GM12875 (cell line): ENCODE results near the gene TINCR.

Experiments
- H3K4me3 ChIP-seq: one replicate; pipeline ENCODE4 v1.5.1; 2011; ENCODE audit warnings: low read depth, low read length, control low read depth
- CTCF ChIP-seq: IDR thresholded peaks from 2 replicates; pipeline ENCODE4 v1.5.1; 2011; ENCODE audit warnings: low read depth, mild to moderate bottlenecking, control low read depth, inconsistent platforms, low read length, moderate library complexity, borderline replicate concordance; ENCODE audit not compliant: insufficient read depth

Gene TINCR

GRCh38 chr19:5588441-5588840, 20.7 kb upstream of the TINCR start:
- TF ChIP-seq CTCF, result no peak
- no peak overlapping the region for H3K4me3 ChIP-seq

- no peak overlapping the region for H3K4me3 ChIP-seq
These were observed 19.9 kb upstream of the TINCR start for GRCh38 chr19:5587661-5588060.

GRCh38 chr19:5587071-5587455, 19.3 kb upstream of the TINCR start:
- no peak for TF ChIP-seq CTCF
- H3K4me3 ChIP-seq, result no peak overlapping the region

More at GRCh38 chr19:5587661-5588060, 19.9 kb upstream of the TINCR start:
- no peak for TF ChIP-seq CTCF

- H3K4me3 ChIP-seq, result no peak overlapping the region
- no peak for TF ChIP-seq CTCF
These were observed 18.7 kb upstream of the TINCR start for GRCh38 chr19:5586300-5587070.

GRCh38 chr19:5585461-5586299, 17.9 kb upstream of the TINCR start:
- H3K4me3 ChIP-seq, result no peak overlapping the region
- no peak for TF ChIP-seq CTCF

GRCh38 chr19:5580161-5580571, 12.4 kb upstream of the TINCR start:
- no peak for TF ChIP-seq CTCF
- H3K4me3 ChIP-seq, result no peak overlapping the region
